Measurements from ENCODE around the gene SOCS3. TPM values are rescaled to one million over a fixed set of nuclear protein-coding genes. Genes with fewer than 3 reads are reported as not detected.

Gene SOCS3
- total RNA-seq, 1 donor from 2014 or later: 13.4 TPM

DNA sequence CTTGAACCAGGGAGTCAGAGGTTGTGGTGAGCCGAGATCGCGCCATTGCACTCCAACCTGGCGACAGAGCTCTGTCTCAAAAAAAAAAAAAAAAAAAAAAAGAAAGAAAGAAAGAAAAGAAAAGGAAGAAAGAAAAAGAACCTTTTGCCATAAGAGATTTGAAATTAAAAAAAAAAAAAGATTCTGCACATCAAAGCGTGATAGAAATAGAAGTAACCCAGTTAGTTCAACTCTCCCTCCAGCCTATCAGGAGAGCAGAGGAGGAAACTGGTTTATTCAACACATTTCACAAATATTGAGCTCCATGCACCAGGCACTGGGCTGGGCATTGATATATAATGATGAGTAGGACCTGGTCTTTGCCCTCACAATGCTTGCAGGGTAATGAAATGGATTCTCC, 2.4 kb upstream of the SOCS3 start:
- no peaks in the 10 kb centered on the region for H3K36me3 Mint-ChIP-seq (ENCODE audit: low read depth, unreplicated experiment)
- H3K27ac Mint-ChIP-seq (ENCODE audit: unreplicated experiment): no peak overlapping the region
- Histone ChIP-seq H3K9ac (ENCODE audit: low read length) (no peak overlapping the region), H3K36me3 (ENCODE audit: insufficient read depth, low read length) (peaks cover 5% of the 10 kb centered on the region), H3K4me3 (ENCODE audit: insufficient read depth, low read depth, low read length) (no peak overlapping the region), H3K4me2 (ENCODE audit: low read length) (no peak overlapping the region), H3K9me3 (ENCODE audit: insufficient read depth, low read depth, low read length) (no peaks in the 10 kb centered on the region), H4K20me1 (ENCODE audit: insufficient read depth, low read length) (peaks cover 24% of the 10 kb centered on the region), H3K27ac (ENCODE audit: low read depth, low read length) (no peak overlapping the region), H3K4me1 (ENCODE audit: insufficient read depth, low read length) (peaks cover 36% of the 10 kb centered on the region), H2AFZ (ENCODE audit: low read depth, low read length) (no peak overlapping the region), H3K27me3 (ENCODE audit: insufficient read depth, low read length) (no peaks in the 10 kb centered on the region), H3K79me2 (ENCODE audit: insufficient read depth, low read length) (peaks cover 25% of the 10 kb centered on the region)
- no peaks in the 10 kb centered on the region for H3K9me3 Mint-ChIP-seq (ENCODE audit: unreplicated experiment)
- FAIRE-seq: no peak
- no peak overlapping the region for H3K4me3 Mint-ChIP-seq (ENCODE audit: unreplicated experiment)
- peaks cover 17% of the 10 kb centered on the region for H3K4me1 Mint-ChIP-seq (ENCODE audit: low read depth, unreplicated experiment)
- no peak for DNase-seq (ENCODE audit: low read depth)
- H3K27me3 Mint-ChIP-seq (ENCODE audit: low read depth, unreplicated experiment): peaks cover 5% of the 10 kb centered on the region
- TF ChIP-seq, protein P1, sequence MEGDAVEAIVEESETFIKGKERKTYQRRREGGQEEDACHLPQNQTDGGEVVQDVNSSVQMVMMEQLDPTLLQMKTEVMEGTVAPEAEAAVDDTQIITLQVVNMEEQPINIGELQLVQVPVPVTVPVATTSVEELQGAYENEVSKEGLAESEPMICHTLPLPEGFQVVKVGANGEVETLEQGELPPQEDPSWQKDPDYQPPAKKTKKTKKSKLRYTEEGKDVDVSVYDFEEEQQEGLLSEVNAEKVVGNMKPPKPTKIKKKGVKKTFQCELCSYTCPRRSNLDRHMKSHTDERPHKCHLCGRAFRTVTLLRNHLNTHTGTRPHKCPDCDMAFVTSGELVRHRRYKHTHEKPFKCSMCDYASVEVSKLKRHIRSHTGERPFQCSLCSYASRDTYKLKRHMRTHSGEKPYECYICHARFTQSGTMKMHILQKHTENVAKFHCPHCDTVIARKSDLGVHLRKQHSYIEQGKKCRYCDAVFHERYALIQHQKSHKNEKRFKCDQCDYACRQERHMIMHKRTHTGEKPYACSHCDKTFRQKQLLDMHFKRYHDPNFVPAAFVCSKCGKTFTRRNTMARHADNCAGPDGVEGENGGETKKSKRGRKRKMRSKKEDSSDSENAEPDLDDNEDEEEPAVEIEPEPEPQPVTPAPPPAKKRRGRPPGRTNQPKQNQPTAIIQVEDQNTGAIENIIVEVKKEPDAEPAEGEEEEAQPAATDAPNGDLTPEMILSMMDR (IDR thresholded peaks at IDR 0.05; ENCODE audit: insufficient read depth, low read depth, low read length): no peak
- TF ChIP-seq EZH2 (IDR thresholded peaks at IDR 0.05; ENCODE audit: insufficient read depth, low read length): no peak

DNA sequence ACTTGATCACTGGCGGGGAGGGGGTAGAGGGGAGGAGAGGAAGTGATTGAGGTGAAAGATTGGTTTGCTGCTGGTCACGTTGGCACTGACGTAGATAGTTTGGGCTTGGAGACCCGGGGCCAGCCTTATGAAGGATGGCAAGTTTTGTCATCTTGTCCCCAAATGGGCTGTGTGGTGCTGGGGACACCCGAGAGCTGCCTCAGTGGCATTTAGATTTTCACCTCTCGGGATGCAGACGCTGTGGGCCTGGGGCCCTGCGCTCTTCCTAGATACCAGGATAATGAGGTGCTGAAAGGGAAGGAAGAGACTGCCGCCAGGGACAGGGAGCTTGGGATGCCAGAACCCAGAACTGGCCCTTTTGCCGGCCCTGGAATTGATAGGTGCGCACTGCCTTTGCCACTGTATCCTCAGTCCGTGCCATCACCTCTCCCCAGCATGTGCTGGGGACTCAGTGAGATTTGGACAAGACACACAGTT, 1.4 kb upstream of the SOCS3 start:
- peaks cover 31% of the 10 kb centered on the region for H3K79me2 ChIP-seq (ENCODE audit: insufficient read depth, low read length)
- peaks cover 31% of the 10 kb centered on the region for H4K20me1 ChIP-seq (ENCODE audit: insufficient read depth, low read length)
- no peak overlapping the region for H3K27ac ChIP-seq (ENCODE audit: low read depth, low read length)
- H3K4me1 ChIP-seq (ENCODE audit: insufficient read depth, low read length): peaks cover 42% of the 10 kb centered on the region
- H3K9me3 ChIP-seq (ENCODE audit: insufficient read depth, low read depth, low read length): no peaks in the 10 kb centered on the region
- Mint-ChIP-seq H3K36me3 (ENCODE audit: low read depth, unreplicated experiment) (no peaks in the 10 kb centered on the region), H3K4me1 (ENCODE audit: low read depth, unreplicated experiment) (peaks cover 16% of the 10 kb centered on the region), H3K9me3 (ENCODE audit: unreplicated experiment) (no peaks in the 10 kb centered on the region), H3K27ac (ENCODE audit: unreplicated experiment) (peak overlapping the region; percentile 18), H3K27me3 (ENCODE audit: low read depth, unreplicated experiment) (peaks cover 5% of the 10 kb centered on the region), H3K4me3 (ENCODE audit: unreplicated experiment) (peak overlapping the region; percentile 81)
- peaks cover 5% of the 10 kb centered on the region for H3K36me3 ChIP-seq (ENCODE audit: insufficient read depth, low read length)
- no peak overlapping the region for H3K4me3 ChIP-seq (ENCODE audit: insufficient read depth, low read depth, low read length)
- no peak for FAIRE-seq
- H3K9ac ChIP-seq (ENCODE audit: low read length): peak overlapping the region; percentile 93
- TF ChIP-seq EZH2 (IDR thresholded peaks at IDR 0.05; ENCODE audit: insufficient read depth, low read length): no peak
- TF ChIP-seq, protein P1 (IDR thresholded peaks at IDR 0.05; ENCODE audit: insufficient read depth, low read depth, low read length): no peak
- H3K27me3 ChIP-seq (ENCODE audit: insufficient read depth, low read length): no peaks in the 10 kb centered on the region
- H3K4me2 ChIP-seq (ENCODE audit: low read length): peak overlapping the region; percentile 94
- DNase-seq (ENCODE audit: low read depth): no peak
- no peak overlapping the region for H2AFZ ChIP-seq (ENCODE audit: low read depth, low read length)

DNA sequence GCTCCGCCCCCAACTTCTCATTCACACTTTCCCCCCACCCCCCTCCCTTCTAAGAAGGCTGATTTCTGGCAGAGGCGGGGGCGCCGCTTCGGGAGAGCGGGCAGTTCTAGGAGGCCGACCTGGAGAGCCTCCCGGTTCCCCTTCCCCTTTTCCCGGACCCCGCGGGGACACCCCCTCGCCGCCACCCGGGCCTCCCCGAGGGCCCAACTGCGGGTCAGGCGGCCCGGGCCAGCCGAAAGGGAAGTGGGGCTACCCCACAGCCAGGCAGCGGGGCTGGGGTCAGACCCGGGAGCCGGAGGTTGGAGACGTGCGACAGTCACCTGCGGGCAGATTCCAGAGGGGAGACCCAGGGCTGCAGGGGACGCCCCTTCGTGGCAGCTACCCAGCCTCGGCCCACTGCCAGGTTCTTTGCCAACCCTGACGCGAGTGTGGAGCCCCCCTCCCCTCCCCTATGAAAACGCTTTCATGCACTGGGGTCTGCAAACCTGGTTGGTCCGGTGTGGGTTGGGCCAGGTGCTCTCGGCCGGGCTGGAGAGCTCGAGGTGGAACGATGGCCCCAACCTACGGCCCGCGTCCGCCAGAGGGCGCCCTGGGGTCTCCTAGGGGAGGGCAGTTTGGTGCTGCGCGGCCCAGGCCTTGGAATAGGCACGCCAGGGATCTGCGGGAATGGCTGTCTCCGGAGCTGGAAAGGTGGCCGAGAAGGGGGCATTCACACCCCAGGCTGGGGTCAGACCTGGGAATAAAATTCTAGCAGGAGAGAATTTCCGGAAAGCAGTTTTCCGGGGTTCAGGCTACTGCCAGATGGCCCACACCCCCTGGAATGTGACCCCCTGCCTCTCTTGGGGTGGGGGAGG, 721 bp upstream of the SOCS3 start:
- H3K79me2 ChIP-seq (ENCODE audit: insufficient read depth, low read length): peaks cover 36% of the 10 kb centered on the region
- H3K4me2 ChIP-seq (ENCODE audit: low read length): peak overlapping the region; percentile 94
- H3K36me3 ChIP-seq (ENCODE audit: insufficient read depth, low read length): peaks cover 5% of the 10 kb centered on the region
- no peak for FAIRE-seq
- H3K4me3 ChIP-seq (ENCODE audit: insufficient read depth, low read depth, low read length): peak overlapping the region; percentile 48
- H3K4me3 Mint-ChIP-seq (ENCODE audit: unreplicated experiment): peak overlapping the region; percentile 81
- no peaks in the 10 kb centered on the region for H3K27me3 ChIP-seq (ENCODE audit: insufficient read depth, low read length)
- no peak for TF ChIP-seq EZH2 (IDR thresholded peaks at IDR 0.05; ENCODE audit: insufficient read depth, low read length)
- TF ChIP-seq, protein P1 (IDR thresholded peaks at IDR 0.05; ENCODE audit: insufficient read depth, low read depth, low read length): peak; percentile 62
- H3K9ac ChIP-seq (ENCODE audit: low read length): peak overlapping the region; percentile 93
- no peak overlapping the region for H3K27ac Mint-ChIP-seq (ENCODE audit: unreplicated experiment)
- peak overlapping the region; percentile 0 for H2AFZ ChIP-seq (ENCODE audit: low read depth, low read length)
- H3K4me1 Mint-ChIP-seq (ENCODE audit: low read depth, unreplicated experiment): peaks cover 14% of the 10 kb centered on the region
- H3K27me3 Mint-ChIP-seq (ENCODE audit: low read depth, unreplicated experiment): peaks cover 5% of the 10 kb centered on the region
- peak overlapping the region; percentile 44 for H3K27ac ChIP-seq (ENCODE audit: low read depth, low read length)
- H3K36me3 Mint-ChIP-seq (ENCODE audit: low read depth, unreplicated experiment): no peaks in the 10 kb centered on the region
- H3K9me3 Mint-ChIP-seq (ENCODE audit: unreplicated experiment): no peaks in the 10 kb centered on the region
- H3K9me3 ChIP-seq (ENCODE audit: insufficient read depth, low read depth, low read length): no peaks in the 10 kb centered on the region
- peaks cover 37% of the 10 kb centered on the region for H4K20me1 ChIP-seq (ENCODE audit: insufficient read depth, low read length)
- peaks cover 42% of the 10 kb centered on the region for H3K4me1 ChIP-seq (ENCODE audit: insufficient read depth, low read length)
- DNase-seq (ENCODE audit: low read depth): no peak

Data from astrocyte (in vitro differentiated cells and primary cell).